ENCODE results near the gene COA5.

COA5 gene

DNA sequence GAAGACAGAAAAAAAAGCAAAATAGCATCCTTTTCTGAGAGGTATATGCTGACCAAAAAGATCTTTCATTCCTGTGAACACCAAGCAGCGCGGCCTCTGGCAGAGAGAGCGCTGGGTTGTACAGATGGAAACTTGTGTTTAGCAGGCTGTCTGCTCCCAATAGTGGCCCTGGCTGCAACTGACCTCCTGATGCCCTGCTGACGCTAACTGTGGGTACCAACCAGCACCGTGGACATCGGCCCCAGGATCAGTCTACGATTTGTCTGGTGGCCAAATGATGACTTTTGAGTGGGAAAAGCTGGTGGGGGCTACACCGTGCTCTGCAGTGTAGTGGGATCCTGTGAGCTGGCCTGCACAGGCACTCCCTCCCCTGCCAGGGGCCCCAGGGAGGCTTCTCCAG lies 15.7 kb downstream of the COA5 start:
- TF ChIP-seq, protein P1, sequence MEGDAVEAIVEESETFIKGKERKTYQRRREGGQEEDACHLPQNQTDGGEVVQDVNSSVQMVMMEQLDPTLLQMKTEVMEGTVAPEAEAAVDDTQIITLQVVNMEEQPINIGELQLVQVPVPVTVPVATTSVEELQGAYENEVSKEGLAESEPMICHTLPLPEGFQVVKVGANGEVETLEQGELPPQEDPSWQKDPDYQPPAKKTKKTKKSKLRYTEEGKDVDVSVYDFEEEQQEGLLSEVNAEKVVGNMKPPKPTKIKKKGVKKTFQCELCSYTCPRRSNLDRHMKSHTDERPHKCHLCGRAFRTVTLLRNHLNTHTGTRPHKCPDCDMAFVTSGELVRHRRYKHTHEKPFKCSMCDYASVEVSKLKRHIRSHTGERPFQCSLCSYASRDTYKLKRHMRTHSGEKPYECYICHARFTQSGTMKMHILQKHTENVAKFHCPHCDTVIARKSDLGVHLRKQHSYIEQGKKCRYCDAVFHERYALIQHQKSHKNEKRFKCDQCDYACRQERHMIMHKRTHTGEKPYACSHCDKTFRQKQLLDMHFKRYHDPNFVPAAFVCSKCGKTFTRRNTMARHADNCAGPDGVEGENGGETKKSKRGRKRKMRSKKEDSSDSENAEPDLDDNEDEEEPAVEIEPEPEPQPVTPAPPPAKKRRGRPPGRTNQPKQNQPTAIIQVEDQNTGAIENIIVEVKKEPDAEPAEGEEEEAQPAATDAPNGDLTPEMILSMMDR (IDR thresholded peaks at IDR 0.05; ENCODE audit: low read depth, low read length), result no peak
- TF ChIP-seq EZH2phosphoT487 (IDR thresholded peaks at IDR 0.05; ENCODE audit: low read depth), result no peak
- Histone ChIP-seq H3K9ac (ENCODE audit: low read length) (no peak overlapping the region), H4K20me1 (ENCODE audit: insufficient read depth, low read length) (no peaks in the 10 kb centered on the region), H3K36me3 (replicated peaks; ENCODE audit: low read depth, low read length) (peaks cover 14% of the 10 kb centered on the region), H3K4me2 (ENCODE audit: low read length) (no peak overlapping the region), H3K27ac (ENCODE audit: low read length) (no peak overlapping the region), H3K9me3 (ENCODE audit: insufficient read depth, low read length) (no peaks in the 10 kb centered on the region), H3K79me2 (ENCODE audit: low read length) (no peaks in the 10 kb centered on the region), H3K27me3 (ENCODE audit: low read depth, low read length) (no peaks in the 10 kb centered on the region), H2AFZ (ENCODE audit: low read depth, low read length) (no peak overlapping the region), H3K4me3 (ENCODE audit: low read length) (no peak overlapping the region), H3K4me1 (ENCODE audit: low read length) (no peaks in the 10 kb centered on the region)

DNA sequence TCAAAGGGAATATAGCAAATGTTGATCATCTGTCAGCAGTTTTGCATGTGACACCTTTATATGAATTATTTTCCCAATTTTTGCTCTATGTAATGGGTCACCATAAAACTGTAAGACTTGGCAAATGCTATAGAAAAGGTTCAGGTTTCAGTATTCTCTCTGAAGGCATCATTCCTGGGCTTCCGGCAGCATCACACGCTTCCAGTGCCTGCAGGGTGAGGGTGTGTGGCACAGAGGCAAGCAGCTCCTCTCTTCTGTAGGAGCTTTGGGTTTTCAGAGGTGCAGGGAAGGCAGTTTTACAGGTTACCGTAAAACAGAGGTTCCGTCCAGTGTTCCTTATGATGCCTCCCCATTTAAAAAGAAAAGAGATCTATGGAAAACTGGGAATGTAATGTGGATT lies 18.8 kb downstream of the COA5 start:
- Histone ChIP-seq H3K27me3 (ENCODE audit: low read depth, low read length) (no peaks in the 10 kb centered on the region), H4K20me1 (ENCODE audit: insufficient read depth, low read length) (no peaks in the 10 kb centered on the region), H3K9me3 (ENCODE audit: insufficient read depth, low read length) (no peaks in the 10 kb centered on the region), H3K4me1 (ENCODE audit: low read length) (no peaks in the 10 kb centered on the region), H3K4me3 (ENCODE audit: low read length) (no peak overlapping the region), H2AFZ (ENCODE audit: low read depth, low read length) (no peak overlapping the region), H3K4me2 (ENCODE audit: low read length) (no peak overlapping the region), H3K36me3 (replicated peaks; ENCODE audit: low read depth, low read length) (peaks cover 9% of the 10 kb centered on the region), H3K79me2 (ENCODE audit: low read length) (no peaks in the 10 kb centered on the region), H3K9ac (ENCODE audit: low read length) (no peak overlapping the region), H3K27ac (ENCODE audit: low read length) (no peak overlapping the region)
- no peak for TF ChIP-seq EZH2phosphoT487 (IDR thresholded peaks at IDR 0.05; ENCODE audit: low read depth)
- TF ChIP-seq, protein P1 (IDR thresholded peaks at IDR 0.05; ENCODE audit: low read depth, low read length), result no peak

DNA sequence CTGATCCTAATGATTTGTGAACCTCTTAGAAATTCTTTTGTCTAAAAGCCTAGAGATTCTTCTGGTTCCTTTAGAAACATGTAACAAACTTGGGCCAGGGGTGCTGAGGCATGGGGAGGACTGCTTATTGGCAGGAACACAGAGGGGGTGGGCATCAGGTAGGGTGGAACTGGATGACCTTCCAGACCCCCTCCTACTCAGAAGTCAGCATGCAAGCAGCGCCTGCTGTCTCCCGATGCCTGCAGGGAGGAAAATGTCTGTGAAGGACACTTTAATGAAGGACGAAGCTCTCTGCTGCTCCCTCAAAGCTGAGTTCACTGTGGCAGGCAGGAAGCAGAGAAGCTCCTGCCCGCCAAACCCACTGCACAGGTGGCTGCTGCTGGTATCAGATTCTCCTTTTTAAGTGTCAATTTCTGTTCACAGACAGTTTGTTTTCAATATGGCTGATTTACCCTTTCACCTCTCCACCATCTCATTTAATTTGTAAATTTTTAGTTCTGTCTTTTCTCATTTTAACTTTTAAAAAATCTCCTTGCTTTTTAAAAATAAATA lies 19.4 kb downstream of the COA5 start:
- H3K27ac ChIP-seq (ENCODE audit: low read length), result no peak overlapping the region
- no peak overlapping the region for H3K9ac ChIP-seq (ENCODE audit: low read length)
- no peaks in the 10 kb centered on the region for H4K20me1 ChIP-seq (ENCODE audit: insufficient read depth, low read length)
- H3K79me2 ChIP-seq (ENCODE audit: low read length), result no peaks in the 10 kb centered on the region
- peaks cover 6% of the 10 kb centered on the region for H3K36me3 ChIP-seq (replicated peaks; ENCODE audit: low read depth, low read length)
- H3K4me1 ChIP-seq (ENCODE audit: low read length), result no peaks in the 10 kb centered on the region
- H3K9me3 ChIP-seq (ENCODE audit: insufficient read depth, low read length), result no peaks in the 10 kb centered on the region
- H3K27me3 ChIP-seq (ENCODE audit: low read depth, low read length), result no peaks in the 10 kb centered on the region
- H3K4me2 ChIP-seq (ENCODE audit: low read length), result no peak overlapping the region
- no peak overlapping the region for H2AFZ ChIP-seq (ENCODE audit: low read depth, low read length)
- no peak overlapping the region for H3K4me3 ChIP-seq (ENCODE audit: low read length)
- no peak for TF ChIP-seq EZH2phosphoT487 (IDR thresholded peaks at IDR 0.05; ENCODE audit: low read depth)
- TF ChIP-seq, protein P1 (IDR thresholded peaks at IDR 0.05; ENCODE audit: low read depth, low read length), result no peak

DNA sequence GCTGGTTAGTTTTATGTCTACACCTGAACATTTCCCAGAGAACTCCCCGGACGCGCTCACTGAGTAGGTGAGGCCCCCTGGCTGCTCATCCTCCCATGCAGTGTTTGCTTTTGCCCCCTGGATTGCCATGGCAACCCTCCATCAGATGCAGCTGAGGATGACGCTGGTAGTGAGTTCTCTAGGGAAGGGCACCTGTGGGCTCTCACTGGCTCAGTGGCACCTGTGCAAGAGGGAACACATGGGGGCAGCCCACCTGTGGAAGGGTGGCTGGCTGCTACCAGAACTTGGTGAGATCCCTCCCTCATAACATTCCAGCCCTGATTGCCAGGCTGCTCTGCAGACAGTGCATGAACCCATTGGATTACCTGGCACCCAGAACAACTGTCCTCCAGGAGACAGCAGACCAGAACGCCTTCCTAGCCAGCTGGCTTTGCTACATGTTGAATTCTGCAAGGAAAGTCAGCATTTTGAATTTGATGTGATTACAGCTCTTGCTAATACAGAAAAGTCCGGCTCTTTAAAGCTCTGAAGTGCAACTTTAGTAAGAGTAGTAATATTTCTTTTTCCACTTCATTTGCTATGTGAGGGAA lies 21.7 kb downstream of the COA5 start:
- H3K9me3 ChIP-seq (ENCODE audit: insufficient read depth, low read length), result no peaks in the 10 kb centered on the region
- no peaks in the 10 kb centered on the region for H3K36me3 ChIP-seq (replicated peaks; ENCODE audit: low read depth, low read length)
- H3K9ac ChIP-seq (ENCODE audit: low read length), result no peak overlapping the region
- no peaks in the 10 kb centered on the region for H3K4me1 ChIP-seq (ENCODE audit: low read length)
- H3K4me3 ChIP-seq (ENCODE audit: low read length), result no peak overlapping the region
- H4K20me1 ChIP-seq (ENCODE audit: insufficient read depth, low read length), result no peaks in the 10 kb centered on the region
- H3K79me2 ChIP-seq (ENCODE audit: low read length), result no peaks in the 10 kb centered on the region
- TF ChIP-seq, protein P1 (IDR thresholded peaks at IDR 0.05; ENCODE audit: low read depth, low read length), result no peak
- H2AFZ ChIP-seq (ENCODE audit: low read depth, low read length), result no peak overlapping the region
- no peaks in the 10 kb centered on the region for H3K27me3 ChIP-seq (ENCODE audit: low read depth, low read length)
- H3K27ac ChIP-seq (ENCODE audit: low read length), result no peak overlapping the region
- no peak overlapping the region for H3K4me2 ChIP-seq (ENCODE audit: low read length)

Data from OCI-LY3 (cell line).